C4-2B (cell line): ENCODE measurements around the gene FOXP1.
"Not testable (repeated sequence)": the region's sequence is repeated elsewhere in the genome, so short reads cannot be mapped to it uniquely, and the experiment has no call there.

Experiments
- H3K27ac ChIP-seq: fragments of 450-650 bp; 2 replicates; pipeline ENCODE4 v1.5.1; 2017
- CTCF ChIP-seq: fragments of 450-650 bp; conservative IDR thresholded peaks from 2 replicates; pipeline ENCODE4 v1.5.1; 2017; ENCODE audit warnings: mild to moderate bottlenecking
- ZFX ChIP-seq: fragments of 450-650 bp; IDR thresholded peaks from 2 replicates; pipeline ENCODE4 v1.6.1; 2017

FOXP1 gene

DNA sequence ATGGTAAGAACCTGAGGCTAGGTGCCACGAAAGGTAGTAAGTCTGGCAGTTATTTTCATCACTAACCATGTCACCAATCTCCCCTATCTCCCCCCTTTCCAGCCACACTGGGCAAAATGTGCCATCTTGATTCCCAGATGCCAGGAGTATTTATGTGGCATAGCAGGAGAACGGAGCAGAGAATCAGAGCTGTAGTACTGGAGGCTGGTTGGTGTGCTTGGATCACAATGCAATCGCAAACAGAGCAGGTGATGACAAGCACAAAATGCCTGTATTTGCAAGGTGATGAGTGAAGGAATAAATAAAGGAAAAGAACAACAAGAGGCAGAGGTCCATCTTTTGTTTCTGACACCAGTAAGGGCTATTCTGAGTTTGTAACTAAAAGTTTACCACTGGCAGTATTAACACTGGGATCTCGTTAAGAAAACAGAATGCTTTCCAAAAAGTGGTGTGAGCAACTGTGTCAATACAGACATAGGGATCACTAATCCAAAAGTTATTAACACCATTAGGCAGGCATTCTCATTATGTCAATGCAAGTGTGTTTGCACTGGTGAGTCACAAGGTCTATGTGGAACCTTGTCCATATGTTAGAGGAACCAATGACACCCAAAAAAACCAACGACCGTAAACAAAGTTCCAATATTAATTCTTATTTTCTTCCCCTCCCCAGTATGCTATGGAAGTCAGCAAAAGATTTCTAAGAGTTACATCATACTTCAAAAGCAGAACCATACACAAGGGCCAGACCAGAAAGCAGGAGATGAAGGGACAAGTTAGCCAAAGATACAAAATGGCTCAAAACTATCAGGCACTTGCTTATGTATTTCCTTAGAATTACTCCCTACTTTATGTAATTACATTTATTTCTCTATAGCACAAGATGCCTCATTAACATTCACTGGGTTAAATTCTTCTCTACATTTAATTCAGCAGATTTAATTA, 556.6 kb downstream of the FOXP1 start:
- TF ChIP-seq CTCF (no peak), ZFX (no peak)
- H3K27ac ChIP-seq, result peak overlapping the region; percentile 69

GRCh38 chr3:71025516-71025915, 558.0 kb downstream of the FOXP1 start:
- peak overlapping the region; percentile 63; the same call in 1 of the 2 replicates for H3K27ac ChIP-seq
- TF ChIP-seq CTCF (no peak), ZFX (no peak)

- no peak for TF ChIP-seq CTCF
- TF ChIP-seq ZFX, result no peak
- H3K27ac ChIP-seq, result peak overlapping the region; percentile 63; the same call in 1 of the 2 replicates
Measured at GRCh38 chr3:71025010-71025409, 558.5 kb downstream of the FOXP1 start.

GRCh38 chr3:71022551-71023335, 560.8 kb downstream of the FOXP1 start:
- TF ChIP-seq ZFX (no peak), CTCF (peak; percentile 7; the same call in 1 of the 2 replicates)

GRCh38 chr3:71018799-71019198, 564.7 kb downstream of the FOXP1 start:
- TF ChIP-seq ZFX (no peak), CTCF (no peak)
- H3K27ac ChIP-seq, result no peak overlapping the region

More at GRCh38 chr3:71022551-71023335, 560.8 kb downstream of the FOXP1 start:
- no peak overlapping the region for H3K27ac ChIP-seq

DNA sequence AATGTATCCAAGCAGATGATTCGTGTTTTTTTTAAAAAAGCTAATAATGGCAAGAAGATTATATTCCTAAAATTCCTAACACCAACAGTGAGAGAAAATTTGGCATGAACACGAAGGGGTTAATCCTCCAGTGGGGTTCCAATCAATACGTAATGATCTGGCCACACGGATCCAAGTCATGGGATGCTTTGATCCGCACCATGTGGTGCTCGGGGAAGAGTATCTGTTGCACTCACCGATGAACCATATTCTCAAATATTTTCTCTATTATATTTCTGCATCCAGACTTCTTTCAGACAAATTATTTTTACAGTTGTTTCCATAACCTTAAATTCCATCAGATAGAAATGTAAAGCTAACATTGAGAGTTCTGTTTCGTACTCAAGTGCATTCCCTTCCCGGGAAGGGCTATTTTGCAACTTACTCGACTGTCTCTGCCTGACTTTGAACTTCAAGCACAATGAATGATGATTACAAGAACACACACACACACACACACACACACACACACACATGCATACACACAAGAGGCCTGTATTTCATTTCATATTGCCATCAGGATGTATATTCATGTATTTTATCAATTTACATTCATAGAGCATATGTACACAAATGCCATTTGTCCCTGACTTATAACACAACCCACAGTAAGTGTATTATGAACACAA, 567.2 kb downstream of the FOXP1 start:
- no peak overlapping the region for H3K27ac ChIP-seq
- TF ChIP-seq CTCF (no peak), ZFX (no peak)

GRCh38 chr3:71014616-71015015, 568.9 kb downstream of the FOXP1 start:
- H3K27ac ChIP-seq, result not testable (repeated sequence)
